Osteocyte (in vitro differentiated cells): ENCODE results near the gene CCSER2. TPM values are rescaled to one million over a fixed set of nuclear protein-coding genes. Genes with fewer than 3 reads are reported as not detected.

Source experiments
- DNase-seq: peaks from one replicate; pipeline ENCODE4 v3.0.0; 2021; ENCODE audit warnings: mixed read lengths; ENCODE audit not compliant: unreplicated experiment; ENCODE audit errors: extremely low spot score
- H3K27ac Mint-ChIP-seq: one replicate; pipeline ENCODE4 v1.8.0; 2021; ENCODE audit warnings: mild to moderate bottlenecking, mixed read lengths; ENCODE audit not compliant: unreplicated experiment
- H3K27me3 Mint-ChIP-seq: one replicate; pipeline ENCODE4 v1.8.0; 2021; ENCODE audit warnings: mixed read lengths; ENCODE audit not compliant: unreplicated experiment
- H3K36me3 Mint-ChIP-seq: one replicate; pipeline ENCODE4 v1.8.0; 2021; ENCODE audit warnings: mixed read lengths; ENCODE audit not compliant: unreplicated experiment
- H3K4me1 Mint-ChIP-seq: one replicate; pipeline ENCODE4 v1.8.0; 2021; ENCODE audit warnings: mixed read lengths; ENCODE audit not compliant: unreplicated experiment
- H3K4me3 Mint-ChIP-seq: one replicate; pipeline ENCODE4 v1.8.0; 2021; ENCODE audit warnings: mild to moderate bottlenecking, moderate library complexity, mixed read lengths; ENCODE audit not compliant: unreplicated experiment
- H3K9me3 Mint-ChIP-seq: one replicate; pipeline ENCODE4 v1.8.0; 2021; ENCODE audit warnings: mixed read lengths; ENCODE audit not compliant: unreplicated experiment
- CTCF ChIP-seq: fragments of 200-600 bp; sonication (generic); IDR thresholded peaks from 2 replicates; pipeline ENCODE4 v1.5.0; 2021; ENCODE audit warnings: antibody characterized with exemption, mild to moderate bottlenecking, moderate library complexity
- total RNA-seq: library from RNA; stranded (reverse); gene quantifications from 2 replicates; pipeline ENCODE4 v1.2.1, GENCODE V29; 2021

CCSER2 gene
- total RNA-seq, 1 donor from 2014 or later = 70.3 TPM

GRCh38 chr10:84539216-84539615, 210.8 kb downstream of the CCSER2 start:
- Mint-ChIP-seq H3K27me3 (no peaks in the 10 kb centered on the region), H3K4me1 (peaks cover 32% of the 10 kb centered on the region), H3K27ac (peak overlapping the region; percentile 81), H3K9me3 (peaks cover 3% of the 10 kb centered on the region), H3K36me3 (no peaks in the 10 kb centered on the region), H3K4me3 (no peak overlapping the region)
- DNase-seq = no peak
- no peak for TF ChIP-seq CTCF

GRCh38 chr10:84540022-84540616, 211.7 kb downstream of the CCSER2 start:
- no peaks in the 10 kb centered on the region for H3K36me3 Mint-ChIP-seq
- H3K27ac Mint-ChIP-seq = peak overlapping the region; percentile 81
- H3K9me3 Mint-ChIP-seq = peaks cover 3% of the 10 kb centered on the region
- peak overlapping the region; percentile 64 for H3K4me3 Mint-ChIP-seq
- H3K4me1 Mint-ChIP-seq = peaks cover 24% of the 10 kb centered on the region
- no peaks in the 10 kb centered on the region for H3K27me3 Mint-ChIP-seq
- TF ChIP-seq CTCF = no peak
- DNase-seq = no peak

- H3K27ac Mint-ChIP-seq = peak overlapping the region; percentile 81
Observed at GRCh38 chr10:84540617-84541288, 212.4 kb downstream of the CCSER2 start.

GRCh38 chr10:84541289-84541637, 212.9 kb downstream of the CCSER2 start:
- peak overlapping the region; percentile 52 for H3K4me3 Mint-ChIP-seq
- no peaks in the 10 kb centered on the region for H3K9me3 Mint-ChIP-seq
- H3K27me3 Mint-ChIP-seq = no peaks in the 10 kb centered on the region
- TF ChIP-seq CTCF = no peak
- no peaks in the 10 kb centered on the region for H3K36me3 Mint-ChIP-seq
- peaks cover 20% of the 10 kb centered on the region for H3K4me1 Mint-ChIP-seq
- no peak for DNase-seq
- no peak overlapping the region for H3K27ac Mint-ChIP-seq

More at GRCh38 chr10:84540617-84541288, 212.4 kb downstream of the CCSER2 start:
- Mint-ChIP-seq H3K36me3 (no peaks in the 10 kb centered on the region), H3K27me3 (no peaks in the 10 kb centered on the region), H3K4me1 (peaks cover 20% of the 10 kb centered on the region), H3K9me3 (no peaks in the 10 kb centered on the region), H3K4me3 (peak overlapping the region; percentile 64)
- DNase-seq = peak; percentile 92
- peak; percentile 79 for TF ChIP-seq CTCF
